Measurements from ENCODE around the gene TRIM22.

DNA sequence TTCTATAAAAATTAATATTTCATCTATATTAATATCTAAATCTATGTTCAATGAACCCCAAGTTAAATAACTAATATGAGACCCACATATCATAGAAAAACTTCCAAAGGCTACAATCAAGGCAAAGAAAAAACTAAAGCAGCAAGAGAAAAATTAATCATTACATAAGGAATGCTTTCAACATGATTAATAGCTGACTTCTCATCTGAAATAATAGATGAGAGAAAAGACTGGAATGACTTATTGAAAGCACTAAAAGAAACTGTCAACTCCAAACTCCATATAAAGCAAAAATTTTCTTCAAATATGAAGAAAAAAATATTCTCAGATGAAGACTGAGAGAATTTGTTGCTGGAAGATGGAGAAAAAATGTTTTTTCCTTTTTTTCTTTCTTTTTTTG is 17.8 kb upstream of the TRIM22 start:
- TF ChIP-seq EZH2 (IDR thresholded peaks at IDR 0.05) (no peak), POLR2AphosphoS5 (IDR thresholded peaks at IDR 0.05; ENCODE audit: borderline replicate concordance, low read depth, low read length) (no peak)
